NCI-H345 (cell line): ENCODE data around the gene PKNOX2.

Experiments used
- DNase-seq: peaks from one replicate; lab custom pipeline; 2025; lab: John Stamatoyannopoulos, UW

The PKNOX2 gene

DNA sequence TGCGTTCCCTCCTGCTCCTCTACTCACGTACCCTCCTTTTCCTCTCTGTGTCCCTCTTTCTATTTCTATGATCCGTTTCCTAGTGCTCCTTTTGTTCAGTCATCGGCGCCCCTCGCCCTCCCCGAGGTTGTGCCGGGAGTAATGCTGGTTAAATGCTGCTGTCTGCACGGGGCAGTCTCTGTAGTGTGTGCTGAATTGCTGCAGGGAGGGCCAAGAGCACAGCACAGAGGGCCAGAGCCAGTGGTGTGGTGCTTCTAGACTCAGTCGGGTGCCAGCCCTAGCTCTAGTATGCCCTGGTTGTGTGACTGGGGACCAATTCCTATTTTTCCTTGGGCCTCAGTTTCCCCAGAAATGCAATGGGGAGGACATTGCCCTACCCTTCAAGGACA, 98.3 kb downstream of the PKNOX2 start:
- DNase-seq, result no peak

DNA sequence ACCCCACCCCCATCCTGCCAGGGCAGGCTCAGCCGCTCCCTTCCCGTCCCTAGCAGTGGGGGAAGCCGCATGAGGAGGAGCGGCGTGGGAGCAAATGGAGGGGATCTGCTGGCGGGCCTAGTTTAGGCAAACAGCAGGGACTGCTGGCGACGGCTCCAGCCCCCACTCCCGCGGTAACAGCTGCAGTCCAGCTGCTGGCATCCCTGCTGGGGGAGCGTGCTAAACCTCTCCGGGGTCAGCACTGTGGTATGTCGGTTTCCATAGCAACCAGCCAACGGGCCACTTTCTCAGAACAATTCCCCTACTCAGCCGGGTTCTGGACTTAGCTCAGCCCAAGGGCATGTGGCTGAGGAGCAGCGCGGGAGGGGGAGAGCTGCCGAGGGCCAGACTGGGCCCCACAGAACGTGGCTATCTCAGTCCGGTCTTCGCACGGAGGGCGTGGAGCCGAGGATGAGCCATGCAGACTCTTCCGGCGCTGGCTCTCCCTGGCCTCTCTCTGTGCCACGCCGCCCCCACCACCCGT, 98.8 kb downstream of the PKNOX2 start:
- DNase-seq, result peak; percentile 12

DNA sequence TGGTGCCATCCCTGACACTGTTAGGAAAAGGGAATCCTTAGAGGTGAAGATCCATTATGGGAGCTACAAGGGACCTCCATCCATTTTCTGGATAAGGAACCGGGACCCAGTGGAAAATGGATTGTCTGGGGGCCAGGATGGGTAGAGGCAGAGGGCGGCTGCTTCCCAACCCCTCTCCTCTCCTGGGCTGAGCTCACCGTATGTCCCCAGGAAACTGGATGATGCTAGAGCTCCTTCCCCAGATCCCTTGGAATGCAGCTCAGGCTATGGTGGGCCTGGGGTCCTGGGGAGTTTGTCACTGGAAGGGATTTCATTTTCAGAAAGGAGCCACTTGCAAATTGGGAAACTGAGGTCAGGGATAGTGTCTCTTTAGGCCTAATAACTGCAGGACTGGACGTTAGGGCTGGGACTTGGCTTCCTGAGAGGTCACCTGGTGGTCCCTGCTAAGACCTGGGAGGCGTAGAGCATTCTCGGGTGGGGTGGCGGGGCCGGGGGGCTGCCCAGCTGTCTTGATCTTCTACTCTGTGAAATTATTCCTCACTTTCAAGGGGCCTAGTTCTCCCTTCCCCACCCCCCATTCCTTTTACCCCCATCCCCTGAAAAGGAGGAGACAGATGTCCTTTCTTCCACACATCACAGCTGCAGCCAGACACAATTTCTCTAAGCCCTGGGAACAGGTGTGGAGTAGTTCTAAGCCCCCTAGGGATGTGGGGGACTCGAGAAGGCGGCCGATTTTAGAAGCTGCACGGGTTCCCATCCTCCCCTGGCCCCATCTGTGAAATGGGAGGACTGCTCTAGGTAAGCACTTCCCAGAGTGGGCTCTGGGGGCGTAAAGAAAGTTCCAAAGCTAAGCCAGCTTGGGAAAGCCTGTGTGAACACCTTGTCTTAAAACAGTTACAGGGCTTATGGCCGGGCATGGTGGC, 99.8 kb downstream of the PKNOX2 start:
- no peak for DNase-seq

DNA sequence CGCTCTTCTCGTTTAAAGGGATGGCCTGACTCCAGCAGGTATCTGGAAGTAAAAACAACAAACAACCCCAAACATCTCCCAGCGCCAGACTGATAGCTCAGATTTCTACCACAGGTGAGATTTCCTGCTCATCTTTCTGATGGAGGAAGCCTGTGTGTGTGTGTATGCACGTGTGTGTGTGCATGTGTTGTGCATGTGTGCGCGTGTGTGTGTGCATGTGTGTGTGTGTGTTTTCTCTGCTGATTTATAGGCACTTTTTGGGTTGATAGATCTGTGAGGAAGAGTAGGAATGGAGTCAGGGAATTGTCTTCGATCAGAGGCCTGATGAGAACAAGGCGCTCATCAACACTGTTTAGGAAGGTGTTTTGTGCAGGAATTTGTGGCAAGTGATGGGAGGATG, 103.0 kb downstream of the PKNOX2 start:
- no peak for DNase-seq

DNA sequence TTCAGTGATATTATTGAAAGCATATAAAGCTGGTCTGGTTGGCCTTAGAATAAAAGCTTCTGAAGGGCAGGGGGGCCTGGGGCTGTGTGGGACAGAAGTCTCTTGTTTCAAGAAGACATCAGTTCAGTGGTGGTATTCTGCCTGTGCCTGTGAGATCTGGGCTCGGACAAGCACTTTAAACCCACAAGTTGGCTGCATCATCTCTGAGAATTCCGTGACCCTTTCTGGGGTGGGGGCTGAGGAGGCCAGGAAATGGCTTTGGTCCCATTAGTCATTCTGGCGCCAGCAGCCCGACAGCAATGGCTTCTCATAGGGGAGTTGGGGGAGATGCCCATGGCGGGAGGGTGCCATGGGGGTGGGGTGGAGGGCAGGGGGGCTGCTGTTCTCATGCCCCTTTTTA, 104.1 kb downstream of the PKNOX2 start:
- no peak for DNase-seq

DNA sequence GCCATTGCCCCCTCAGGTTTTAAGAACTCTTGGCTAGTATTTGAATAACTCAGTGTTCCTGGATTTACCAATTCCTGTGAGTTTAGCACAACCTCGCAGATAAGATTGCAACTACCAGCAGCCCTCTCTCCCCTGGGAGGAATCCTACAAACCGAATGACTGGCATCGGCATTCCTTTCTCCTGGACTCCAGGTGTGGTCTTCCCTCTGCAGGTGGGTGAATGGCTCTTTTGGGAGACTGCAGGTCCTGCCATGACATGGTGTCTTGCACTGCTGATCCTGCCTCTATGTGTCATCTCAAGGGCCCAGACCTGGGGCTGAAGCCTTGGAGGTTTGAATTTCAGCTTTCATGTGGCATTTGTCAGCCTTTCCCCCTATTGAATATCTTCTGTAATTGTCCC, 105.6 kb downstream of the PKNOX2 start:
- no peak for DNase-seq

DNA sequence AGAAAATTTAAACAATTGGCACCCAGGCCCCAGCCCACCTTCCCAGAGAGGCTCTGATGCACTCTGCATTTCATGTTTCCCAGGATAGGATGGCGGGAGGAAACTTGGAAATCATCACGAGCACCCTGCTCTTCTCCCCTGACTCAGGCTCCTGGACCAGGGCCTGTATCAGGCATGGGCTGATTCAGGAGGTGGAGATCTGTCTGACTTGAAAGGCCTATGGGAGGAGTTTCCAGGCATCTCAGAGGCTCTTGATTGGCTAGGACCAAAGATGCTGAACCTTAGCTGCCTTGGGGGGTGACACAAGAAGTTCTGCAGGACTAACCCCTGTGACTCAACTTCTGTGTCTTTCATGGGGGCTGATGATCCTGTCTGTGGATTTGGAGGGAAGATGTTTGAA, 106.2 kb downstream of the PKNOX2 start:
- DNase-seq, result no peak

DNA sequence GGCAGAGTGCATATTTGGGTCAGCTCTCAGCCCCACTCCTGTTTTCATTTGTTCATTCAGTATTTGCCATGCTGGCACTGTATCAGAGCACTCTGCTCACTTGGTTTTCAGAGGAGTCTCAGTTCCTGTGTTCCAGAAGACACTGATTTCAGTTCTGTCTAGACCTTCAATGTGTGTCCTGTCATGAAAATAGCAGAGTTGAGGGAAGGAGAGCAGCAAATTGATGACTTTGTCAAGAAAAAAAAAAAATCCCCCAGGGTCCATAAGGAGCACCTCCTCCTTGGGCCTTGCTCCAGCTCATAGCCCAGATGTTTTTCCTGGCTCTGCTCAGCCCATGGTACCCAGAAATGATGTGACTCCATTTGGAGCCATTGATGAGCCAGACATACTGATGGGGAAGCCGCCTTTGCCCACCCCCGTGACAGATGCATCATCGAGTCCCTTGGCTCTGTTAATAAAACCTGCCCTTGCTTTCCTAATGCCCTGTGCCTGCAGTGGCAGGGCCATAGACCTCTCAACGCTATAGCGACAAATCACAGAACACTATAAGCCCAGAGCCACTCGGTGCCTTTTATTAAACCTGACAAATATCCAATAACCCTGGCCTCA, 107.0 kb downstream of the PKNOX2 start:
- no peak for DNase-seq

DNA sequence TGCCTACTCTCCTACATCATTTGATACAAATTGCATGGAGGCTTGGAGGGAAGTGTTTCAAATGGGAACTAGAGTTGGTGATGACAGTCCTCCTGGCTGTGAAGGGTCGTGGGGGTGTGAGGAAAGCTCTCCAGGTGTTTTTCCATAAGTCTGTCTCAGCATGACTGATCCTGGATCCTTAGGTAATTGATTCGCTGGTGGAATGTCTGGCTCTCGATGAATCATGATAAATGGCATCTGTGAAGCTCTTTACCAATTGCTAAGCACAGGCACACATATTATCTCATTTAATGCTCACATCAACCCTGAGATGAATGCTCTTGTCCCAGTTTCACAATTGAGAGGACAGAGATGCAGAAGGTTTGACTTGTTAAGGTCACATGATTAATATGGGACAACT, 107.5 kb downstream of the PKNOX2 start:
- DNase-seq, result no peak

DNA sequence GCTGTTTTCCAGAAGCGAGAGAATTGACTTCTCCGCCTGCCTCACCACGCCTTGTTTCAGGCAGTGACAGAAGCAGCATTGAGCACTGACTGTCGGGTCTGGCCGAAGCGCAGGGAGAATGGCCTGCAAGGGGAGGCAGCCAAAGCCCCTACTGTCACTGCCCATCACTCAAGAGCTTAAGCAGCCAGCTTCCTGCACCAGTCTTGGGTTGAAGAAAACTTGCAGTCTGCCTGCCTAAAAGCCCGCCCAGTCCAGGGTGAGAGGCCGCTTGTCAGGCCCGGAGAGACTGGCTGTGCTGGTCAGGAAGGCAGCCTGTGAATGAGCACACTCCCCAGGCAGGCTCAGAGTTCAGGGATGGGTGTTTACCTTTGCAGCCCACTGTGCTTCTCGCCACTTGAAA, 108.3 kb downstream of the PKNOX2 start:
- no peak for DNase-seq

DNA sequence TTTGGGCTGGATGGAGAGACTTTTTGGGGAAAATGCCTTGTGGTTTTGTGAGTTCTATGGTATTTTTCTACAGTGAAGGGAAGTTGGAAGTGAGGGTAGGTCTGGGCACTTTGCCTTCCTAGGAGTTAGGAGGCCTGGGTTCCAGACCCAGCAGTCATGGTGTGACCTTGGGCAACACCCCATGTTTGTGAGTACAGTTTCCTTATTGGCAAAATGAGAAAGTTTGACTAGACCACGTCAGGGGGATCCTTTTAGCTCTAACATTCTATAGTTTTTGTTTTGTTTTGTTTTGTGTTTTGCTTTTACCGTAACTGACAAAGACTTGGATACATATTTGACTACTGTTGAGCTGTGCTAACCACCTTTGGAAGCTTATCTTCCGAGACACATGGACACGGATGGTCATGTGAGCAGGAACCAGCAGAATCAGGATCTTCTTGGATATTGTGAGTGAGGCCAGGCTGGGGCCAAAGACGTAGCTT, 109.0 kb downstream of the PKNOX2 start:
- no peak for DNase-seq

DNA sequence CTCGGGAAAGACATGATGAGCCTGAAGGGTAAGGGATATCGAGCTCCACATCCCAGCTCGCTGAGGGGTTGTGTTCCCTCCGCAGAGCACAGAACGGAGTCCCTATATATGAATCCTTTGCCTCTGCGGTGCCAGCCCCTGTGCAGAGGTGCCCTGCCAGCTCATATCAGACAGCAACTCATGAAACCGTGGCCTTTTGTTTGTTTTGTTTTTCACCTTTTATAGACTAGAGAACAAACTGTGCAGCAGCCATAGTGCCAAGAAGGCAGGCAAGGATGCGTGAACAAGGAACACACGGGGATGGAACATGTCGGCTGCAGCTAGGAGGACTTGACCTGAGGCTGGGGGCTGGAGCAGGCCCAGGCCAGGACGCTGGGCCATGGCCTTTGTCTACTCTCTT, 109.8 kb downstream of the PKNOX2 start:
- DNase-seq, result peak; percentile 7

DNA sequence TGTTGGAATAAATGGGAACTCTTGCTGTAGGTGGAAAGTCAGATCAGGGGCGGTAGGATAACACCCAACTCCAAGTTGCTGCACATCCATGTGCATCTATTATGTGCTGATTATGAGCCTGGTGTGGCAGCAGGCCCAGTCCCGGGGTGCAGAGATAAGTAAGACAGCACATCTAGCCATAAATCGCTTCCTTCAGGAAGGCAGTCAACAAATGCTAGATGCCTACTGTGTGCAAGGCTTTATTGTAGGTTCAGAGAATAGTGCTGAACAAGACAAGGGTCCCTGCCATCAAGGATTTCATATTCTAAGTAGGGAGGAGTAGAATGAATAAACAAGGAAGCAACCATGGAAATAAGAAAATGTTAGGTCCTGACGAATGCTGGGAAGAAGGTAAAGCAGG, 110.2 kb downstream of the PKNOX2 start:
- DNase-seq, result no peak

DNA sequence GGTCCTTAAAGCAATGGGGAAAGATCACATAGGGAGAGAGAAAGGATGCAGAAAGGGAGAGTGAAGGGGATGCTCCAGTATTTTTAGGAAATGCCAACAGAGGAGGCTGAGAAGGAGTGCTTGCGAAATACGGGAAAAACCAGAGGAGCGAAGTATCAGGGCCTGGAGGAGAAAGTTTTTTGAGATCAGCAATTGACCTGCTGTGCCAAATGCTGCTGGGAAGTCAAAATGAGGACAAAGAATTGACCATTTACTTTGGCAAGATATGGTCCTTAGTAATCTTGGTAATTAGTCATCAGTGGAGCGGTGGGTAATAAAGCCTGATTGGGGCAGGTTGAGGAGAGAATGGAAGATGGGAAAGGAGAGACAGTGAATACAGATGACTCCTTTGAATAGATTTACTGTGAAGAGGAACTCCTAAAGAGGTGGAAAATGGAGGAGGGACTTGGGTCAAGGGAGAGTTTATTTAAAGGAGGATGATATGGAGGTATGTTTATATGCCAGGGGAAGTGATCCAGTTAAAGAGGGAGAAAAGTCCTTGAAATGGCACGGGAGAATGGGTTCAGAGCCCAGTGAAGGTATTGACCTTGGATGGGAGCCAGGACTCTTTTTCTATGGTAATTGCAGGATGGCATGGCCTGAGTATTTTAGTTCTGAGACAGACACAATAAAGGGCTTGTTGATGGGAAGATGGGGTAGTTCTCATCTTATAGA, 111.5 kb downstream of the PKNOX2 start:
- DNase-seq, result peak; percentile 78

DNA sequence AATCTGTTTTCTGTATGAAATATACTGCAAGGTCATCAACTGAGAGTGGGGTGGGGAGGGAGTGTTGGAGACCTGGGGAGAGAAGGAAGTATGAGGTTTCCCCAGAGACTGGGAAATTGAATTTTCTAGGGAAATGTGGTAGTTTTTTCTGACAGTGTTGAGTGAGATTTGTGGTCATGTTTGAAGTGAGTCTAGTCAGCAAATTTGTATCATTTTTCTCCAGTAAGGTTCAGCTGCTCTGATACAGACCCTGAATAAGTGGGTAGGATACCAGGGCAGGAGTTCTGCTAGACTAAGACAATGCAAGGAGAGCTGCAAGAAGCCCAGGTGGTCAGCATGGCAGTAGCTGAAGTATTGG, 112.0 kb downstream of the PKNOX2 start:
- no peak for DNase-seq

DNA sequence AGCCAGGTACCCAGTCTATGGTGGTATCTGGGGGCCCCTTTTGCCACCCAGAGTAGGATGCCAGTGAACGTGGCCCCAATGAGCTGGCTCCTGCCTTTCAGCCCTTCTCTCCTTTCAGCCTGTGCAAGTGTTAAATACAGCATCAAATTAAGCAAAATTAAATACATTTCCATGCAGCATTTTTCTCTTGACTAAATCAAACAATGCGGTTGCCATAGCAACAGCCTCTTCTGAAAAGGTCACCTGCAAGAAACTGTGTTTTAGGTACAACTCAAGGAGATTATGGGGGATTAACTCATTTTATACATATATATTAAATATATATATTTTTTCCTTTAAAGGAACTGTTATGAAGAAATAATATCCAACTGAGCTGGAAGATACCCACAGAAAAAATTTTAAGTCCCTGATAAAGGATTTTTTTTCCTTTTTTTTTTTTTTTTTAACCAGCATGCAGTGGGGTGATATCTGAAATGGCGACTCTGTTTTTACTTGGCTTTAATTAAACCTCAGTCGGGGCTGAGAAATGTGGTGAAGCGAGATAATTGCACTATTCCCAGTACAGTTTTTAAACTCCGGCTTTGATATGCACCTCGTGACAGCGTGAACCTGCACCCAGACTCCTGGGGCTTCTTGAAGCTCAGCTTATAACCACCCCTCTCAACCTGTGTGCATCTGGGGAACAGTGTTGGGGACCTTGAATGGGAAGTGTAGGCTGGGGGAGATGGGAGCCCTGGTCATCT, 115.3 kb downstream of the PKNOX2 start:
- no peak for DNase-seq

DNA sequence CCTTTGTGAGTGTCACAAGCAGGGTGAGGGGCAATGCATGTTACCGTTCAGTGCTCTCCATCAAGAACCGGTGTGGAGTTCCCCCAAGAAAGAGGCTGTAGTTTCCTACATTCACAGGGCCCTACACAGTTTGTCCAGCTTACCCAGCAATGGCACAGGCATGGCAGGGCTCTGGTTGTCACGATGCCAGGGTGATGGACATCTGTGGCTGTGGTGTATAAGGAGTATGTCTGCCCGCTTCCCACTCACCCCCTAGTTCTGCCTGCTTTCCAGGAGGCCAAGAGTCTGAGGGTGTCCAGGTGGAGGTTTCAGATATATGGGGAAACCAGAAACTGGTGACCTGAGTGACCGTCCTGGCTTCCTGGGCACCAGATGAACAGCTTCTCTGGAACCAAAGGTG, 116.1 kb downstream of the PKNOX2 start:
- DNase-seq, result no peak

DNA sequence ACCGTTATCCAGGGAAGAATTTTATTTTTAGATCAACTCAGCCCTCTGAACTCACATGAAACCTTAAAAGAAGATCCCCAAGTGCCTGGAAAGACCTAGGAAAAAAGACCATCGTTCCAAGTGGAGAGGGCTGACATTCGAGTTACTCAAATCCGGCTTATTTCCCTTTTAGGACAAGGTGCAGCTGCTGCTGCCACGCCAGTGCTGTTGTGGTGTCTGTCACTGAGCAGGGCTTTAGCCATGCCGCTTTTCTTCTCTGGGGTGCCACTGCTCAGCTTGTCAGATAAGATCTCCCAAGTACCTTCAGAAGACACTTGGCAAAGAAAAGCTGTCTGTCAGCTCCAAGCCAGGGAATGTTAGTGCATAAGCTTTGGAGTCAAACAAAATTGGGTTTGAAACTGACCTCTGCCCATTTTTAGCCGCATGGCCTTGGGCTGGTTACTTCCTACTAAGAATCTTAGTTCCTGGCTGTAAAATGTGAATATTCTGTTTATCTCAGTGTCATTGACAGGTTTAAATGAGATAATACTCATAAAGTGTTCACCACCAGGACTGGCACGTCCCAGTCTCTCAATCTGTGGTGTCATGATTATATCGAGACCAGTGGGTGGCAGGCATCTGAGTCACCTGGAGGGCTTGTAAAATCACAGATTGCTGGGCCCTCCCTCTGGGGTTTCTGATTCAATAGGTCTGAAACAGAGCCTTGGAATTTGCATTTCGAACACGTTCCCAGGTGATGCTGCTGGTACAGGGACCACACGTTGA, 117.5 kb downstream of the PKNOX2 start:
- no peak for DNase-seq

DNA sequence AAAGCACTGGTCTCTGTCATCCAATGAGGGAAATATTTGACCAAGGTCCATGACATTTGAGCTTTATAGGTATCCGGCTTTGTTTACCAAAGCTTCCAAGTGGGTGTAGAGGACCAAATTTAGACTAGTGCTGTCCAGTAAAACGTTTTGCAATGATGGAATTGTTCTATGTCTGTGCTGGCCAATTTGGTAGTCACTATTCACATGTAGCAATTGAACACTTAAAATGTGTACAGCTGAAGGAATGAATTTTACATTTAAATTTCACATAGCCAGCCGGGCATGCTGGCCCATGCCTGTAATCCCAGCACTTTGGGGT, 118.0 kb downstream of the PKNOX2 start:
- DNase-seq, result no peak

DNA sequence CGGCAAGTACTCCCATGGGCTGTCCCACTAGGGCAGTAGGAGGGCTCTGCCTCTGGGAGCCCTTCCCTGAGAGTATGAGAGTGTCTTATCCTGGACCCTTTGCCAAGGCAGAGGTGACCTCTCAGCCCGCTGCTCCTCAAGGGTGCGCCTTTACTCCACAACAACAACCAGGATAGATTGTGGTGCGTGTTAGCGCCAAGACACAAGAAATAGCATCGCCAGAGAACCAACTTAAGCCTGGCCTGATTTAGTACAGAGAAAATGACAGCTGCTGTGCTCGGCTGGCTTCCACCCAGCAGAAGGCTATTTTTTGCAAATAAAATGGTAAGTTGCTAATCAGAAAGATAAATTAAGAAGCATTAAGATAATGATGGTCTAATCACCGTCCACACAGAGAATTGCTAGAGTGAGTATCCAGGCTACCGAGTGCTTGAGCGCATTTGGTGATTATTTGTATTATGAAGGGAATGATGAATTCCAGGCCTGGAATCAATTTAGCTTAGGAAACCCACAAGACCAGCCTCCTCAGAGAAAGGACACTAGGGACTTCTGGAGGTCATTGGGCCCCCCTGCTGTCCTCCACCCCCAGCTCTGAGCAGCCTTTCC, 119.8 kb downstream of the PKNOX2 start:
- no peak for DNase-seq

DNA sequence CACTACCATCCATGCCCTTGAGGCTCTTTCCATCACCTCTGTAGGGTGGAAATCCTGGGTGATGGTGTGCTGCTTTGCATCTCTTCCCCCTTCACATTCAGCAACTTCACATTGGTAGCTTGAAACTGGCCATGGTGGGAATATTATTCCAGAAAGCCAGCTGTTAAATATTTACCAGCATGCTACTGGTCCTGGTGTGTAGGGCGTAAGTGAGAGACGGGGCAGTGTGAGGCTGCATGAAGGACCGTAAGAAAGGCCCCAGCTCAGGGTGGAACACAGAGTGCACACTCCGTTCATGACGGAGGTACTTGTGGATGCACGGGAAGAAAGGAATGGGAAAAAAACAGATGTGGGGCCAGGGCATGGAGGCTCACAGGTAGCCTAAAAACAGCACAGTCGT, 121.3 kb downstream of the PKNOX2 start:
- DNase-seq, result no peak
